ENCODE data around the gene HOXD4.

The HOXD4 gene

DNA sequence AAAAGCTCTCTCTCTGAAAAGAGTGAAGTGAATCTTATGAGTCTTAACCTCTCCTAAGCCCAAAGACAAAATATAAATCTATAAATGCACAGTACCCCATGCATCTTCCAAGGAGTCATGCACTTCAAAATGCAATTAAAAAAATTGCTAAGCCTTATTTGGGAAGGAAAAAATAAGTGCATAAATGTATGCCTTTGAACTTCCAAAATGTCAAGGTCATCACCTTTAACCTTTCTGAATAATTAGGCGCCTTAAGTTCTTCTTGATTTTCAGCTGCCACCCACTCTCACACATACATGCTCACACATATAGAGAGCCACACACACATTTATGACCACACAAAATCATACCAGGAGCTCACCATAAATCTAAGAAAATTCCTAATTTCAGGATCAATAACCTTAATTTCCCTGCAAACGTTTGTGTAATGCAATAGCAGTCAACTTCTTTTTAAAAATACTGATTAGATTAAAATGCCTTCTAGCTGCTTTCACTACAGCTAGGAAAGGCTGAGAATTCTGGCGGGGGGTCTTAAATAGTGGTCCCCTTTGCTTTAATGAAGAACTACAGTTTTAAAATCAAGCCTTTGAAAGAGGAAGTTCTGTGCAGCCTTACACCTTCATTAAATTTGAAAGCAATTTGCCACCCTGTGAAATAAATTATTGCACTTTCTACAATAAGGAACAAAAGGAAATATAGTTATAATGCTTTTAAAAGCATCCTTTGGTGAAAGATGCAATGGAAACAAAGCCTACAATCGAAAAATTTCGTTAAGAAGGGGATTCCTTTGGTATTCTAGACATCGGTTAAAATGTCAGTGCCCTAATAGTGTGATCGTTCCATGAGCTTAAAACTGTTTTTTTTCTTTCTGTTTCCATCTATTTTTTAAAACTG lies 40.7 kb upstream of the HOXD4 start:
- DNase-seq (ENCODE audit: low read depth), result no peak
- H3K4me3 ChIP-seq (ENCODE audit: low read depth, low read length), result no peak overlapping the region

GRCh38 chr2:176111309-176111663 lies 40.1 kb upstream of the HOXD4 start:
- no peak overlapping the region for H3K4me3 ChIP-seq (ENCODE audit: low read depth, low read length)
- no peak for DNase-seq (ENCODE audit: low read depth)
- TF ChIP-seq CTCF (IDR thresholded peaks at IDR 0.05; ENCODE audit: low read depth, low read length, missing control alignments), result peak; percentile 78

More for the DNA sequence above, 40.7 kb upstream of the HOXD4 start:
- no peak for TF ChIP-seq CTCF (IDR thresholded peaks at IDR 0.05; ENCODE audit: low read depth, low read length, missing control alignments)

- H3K4me3 ChIP-seq (ENCODE audit: low read depth, low read length), result no peak overlapping the region
- TF ChIP-seq CTCF (IDR thresholded peaks at IDR 0.05; ENCODE audit: low read depth, low read length, missing control alignments), result no peak
- no peak for DNase-seq (ENCODE audit: low read depth)
Measured at GRCh38 chr2:176111846-176112374, 39.4 kb upstream of the HOXD4 start.

GRCh38 chr2:176112375-176113302 lies 38.7 kb upstream of the HOXD4 start:
- no peak for TF ChIP-seq CTCF (IDR thresholded peaks at IDR 0.05; ENCODE audit: low read depth, low read length, missing control alignments)
- no peak for DNase-seq (ENCODE audit: low read depth)
- no peak overlapping the region for H3K4me3 ChIP-seq (ENCODE audit: low read depth, low read length)

GRCh38 chr2:176114120-176114929 lies 37.0 kb upstream of the HOXD4 start:
- no peak for DNase-seq (ENCODE audit: low read depth)
- no peak for TF ChIP-seq CTCF (IDR thresholded peaks at IDR 0.05; ENCODE audit: low read depth, low read length, missing control alignments)
- no peak overlapping the region for H3K4me3 ChIP-seq (ENCODE audit: low read depth, low read length)

DNA sequence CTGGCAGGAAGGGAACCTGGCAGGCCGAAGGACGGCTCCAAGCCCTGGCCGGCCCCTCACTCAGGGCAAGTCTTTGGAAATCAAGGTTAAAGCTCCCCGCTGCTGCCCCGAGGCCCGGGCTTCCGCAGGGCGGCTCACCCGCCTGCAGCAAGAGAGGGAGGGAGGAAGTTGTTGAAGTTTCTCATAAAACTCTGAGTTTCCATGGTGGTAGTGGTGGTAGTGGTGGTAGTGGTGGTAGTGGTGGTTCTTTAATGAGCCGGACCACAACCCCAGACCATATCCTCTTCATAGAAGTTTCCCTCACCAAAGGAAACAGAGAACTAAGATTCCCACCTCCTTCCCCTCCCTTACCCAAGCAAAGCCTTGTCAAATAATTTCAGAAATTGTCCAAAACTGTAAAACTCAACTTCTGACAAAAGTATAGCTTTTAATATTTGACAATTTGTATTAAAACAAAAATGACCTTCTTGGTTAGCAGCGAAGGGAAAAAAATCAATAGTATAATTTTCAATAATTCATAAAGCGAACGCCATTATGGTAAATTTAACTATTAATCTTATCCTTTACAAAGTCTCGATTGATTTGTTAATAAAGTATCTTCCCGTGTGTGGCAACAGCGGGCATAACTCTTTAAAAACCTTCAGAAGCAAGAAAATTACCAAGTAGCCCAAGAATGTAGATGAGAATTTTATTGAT lies 36.3 kb upstream of the HOXD4 start:
- H3K4me3 ChIP-seq (ENCODE audit: low read depth, low read length), result no peak overlapping the region
- DNase-seq (ENCODE audit: low read depth), result no peak
- no peak for TF ChIP-seq CTCF (IDR thresholded peaks at IDR 0.05; ENCODE audit: low read depth, low read length, missing control alignments)
